LNCaP clone FGC (cell line): ENCODE data around the gene DNM3.
A peak's percentile ranks its signal among the peaks of the same experiment; 100 is the strongest.

ENCODE experiments used
- DNase-seq: peaks from one replicate; pipeline ENCODE4 v3.0.0-alpha.2; 2011; ENCODE audit warnings: low read depth
- H3K4me3 ChIP-seq: 2 replicates; pipeline ENCODE4 v1.5.1; 2011; ENCODE audit warnings: mild to moderate bottlenecking, low read depth, low read length, control low read depth
- CTCF ChIP-seq: IDR thresholded peaks from 2 replicates; pipeline ENCODE4 v1.5.1; 2012; ENCODE audit warnings: mild to moderate bottlenecking; ENCODE audit not compliant: control insufficient read depth, insufficient read depth; ENCODE audit errors: extremely low read depth

DNM3 gene

GRCh38 chr1:172134087-172134731, 292.9 kb downstream of the DNM3 start:
- H3K4me3 ChIP-seq: no peak overlapping the region
- no peak for DNase-seq
- TF ChIP-seq CTCF: no peak

GRCh38 chr1:172135076-172135672, 293.9 kb downstream of the DNM3 start:
- no peak for DNase-seq
- peak; percentile 25; the same call in 1 of the 2 replicates for TF ChIP-seq CTCF
- H3K4me3 ChIP-seq: no peak overlapping the region

- no peak overlapping the region for H3K4me3 ChIP-seq
- peak; percentile 8 for DNase-seq
- no peak for TF ChIP-seq CTCF
Observed at GRCh38 chr1:172135978-172136610, 294.8 kb downstream of the DNM3 start.

- no peak for TF ChIP-seq CTCF
- DNase-seq: no peak
- no peak overlapping the region for H3K4me3 ChIP-seq
Observed at GRCh38 chr1:172136925-172137324, 295.6 kb downstream of the DNM3 start.

- no peak for TF ChIP-seq CTCF
- no peak overlapping the region for H3K4me3 ChIP-seq
- DNase-seq: no peak
Observed at GRCh38 chr1:172137703-172138454, 296.6 kb downstream of the DNM3 start.

- DNase-seq: no peak
- no peak for TF ChIP-seq CTCF
- H3K4me3 ChIP-seq: no peak overlapping the region
Observed at GRCh38 chr1:172138634-172139033, 297.3 kb downstream of the DNM3 start.
